ENCODE measurements around the gene GSE1.

Gene GSE1

GRCh38 chr16:85627526-85628264 lies 14.6 kb downstream of the GSE1 start:
- TF ChIP-seq GATA1 (IDR thresholded peaks at IDR 0.05; ENCODE audit: low read depth, low read length) (no peak), POLR2A (IDR thresholded peaks at IDR 0.05; ENCODE audit: low read length) (no peak)
- DNase-seq, result no peak

GRCh38 chr16:85628265-85628556 lies 15.1 kb downstream of the GSE1 start:
- DNase-seq, result no peak
- TF ChIP-seq GATA1 (IDR thresholded peaks at IDR 0.05; ENCODE audit: low read depth, low read length) (no peak), POLR2A (IDR thresholded peaks at IDR 0.05; ENCODE audit: low read length) (no peak)

- peak in 1 of 2 experiments; percentile 35 for DNase-seq
- TF ChIP-seq POLR2A (IDR thresholded peaks at IDR 0.05; ENCODE audit: low read length), result no peak
- no peak for TF ChIP-seq GATA1 (IDR thresholded peaks at IDR 0.05; ENCODE audit: low read depth, low read length)
Observed at GRCh38 chr16:85628645-85629044, 15.5 kb downstream of the GSE1 start.

- TF ChIP-seq POLR2A (IDR thresholded peaks at IDR 0.05; ENCODE audit: low read length) (no peak), GATA1 (IDR thresholded peaks at IDR 0.05; ENCODE audit: low read depth, low read length) (no peak)
- DNase-seq, result no peak
Observed at GRCh38 chr16:85629326-85629725, 16.2 kb downstream of the GSE1 start.

GRCh38 chr16:85629853-85630252 lies 16.7 kb downstream of the GSE1 start:
- peak; percentile 43 to 54 for DNase-seq
- TF ChIP-seq POLR2A (IDR thresholded peaks at IDR 0.05; ENCODE audit: low read length), result no peak
- TF ChIP-seq GATA1 (IDR thresholded peaks at IDR 0.05; ENCODE audit: low read depth, low read length), result no peak

- no peak for DNase-seq
- TF ChIP-seq POLR2A (IDR thresholded peaks at IDR 0.05; ENCODE audit: low read length) (no peak), GATA1 (IDR thresholded peaks at IDR 0.05; ENCODE audit: low read depth, low read length) (no peak)
Observed at GRCh38 chr16:85631230-85631629, 18.1 kb downstream of the GSE1 start.

GRCh38 chr16:85631802-85632393 lies 18.8 kb downstream of the GSE1 start:
- DNase-seq, result no peak
- TF ChIP-seq POLR2A (IDR thresholded peaks at IDR 0.05; ENCODE audit: low read length) (no peak), GATA1 (IDR thresholded peaks at IDR 0.05; ENCODE audit: low read depth, low read length) (no peak)

GRCh38 chr16:85632709-85633437 lies 19.8 kb downstream of the GSE1 start:
- no peak for DNase-seq
- TF ChIP-seq POLR2A (IDR thresholded peaks at IDR 0.05; ENCODE audit: low read length) (no peak), GATA1 (IDR thresholded peaks at IDR 0.05; ENCODE audit: low read depth, low read length) (no peak)

GRCh38 chr16:85633438-85633743 lies 20.3 kb downstream of the GSE1 start:
- TF ChIP-seq GATA1 (IDR thresholded peaks at IDR 0.05; ENCODE audit: low read depth, low read length) (no peak), POLR2A (IDR thresholded peaks at IDR 0.05; ENCODE audit: low read length) (no peak)
- no peak for DNase-seq

GRCh38 chr16:85633888-85634287 lies 20.8 kb downstream of the GSE1 start:
- no peak for DNase-seq
- TF ChIP-seq POLR2A (IDR thresholded peaks at IDR 0.05; ENCODE audit: low read length) (no peak), GATA1 (IDR thresholded peaks at IDR 0.05; ENCODE audit: low read depth, low read length) (no peak)

- no peak for TF ChIP-seq POLR2A (IDR thresholded peaks at IDR 0.05; ENCODE audit: low read length)
- TF ChIP-seq GATA1 (IDR thresholded peaks at IDR 0.05; ENCODE audit: low read depth, low read length), result no peak
- DNase-seq, result peak in 1 of 2 experiments; percentile 21
Observed at GRCh38 chr16:85634747-85635544, 21.8 kb downstream of the GSE1 start.

- DNase-seq, result no peak
Observed at GRCh38 chr16:85635545-85636140, 22.5 kb downstream of the GSE1 start.

GRCh38 chr16:85636234-85636812 lies 23.2 kb downstream of the GSE1 start:
- no peak for DNase-seq
- TF ChIP-seq POLR2A (IDR thresholded peaks at IDR 0.05; ENCODE audit: low read length) (no peak), GATA1 (IDR thresholded peaks at IDR 0.05; ENCODE audit: low read depth, low read length) (no peak)

More at GRCh38 chr16:85635545-85636140, 22.5 kb downstream of the GSE1 start:
- TF ChIP-seq POLR2A (IDR thresholded peaks at IDR 0.05; ENCODE audit: low read length) (no peak), GATA1 (IDR thresholded peaks at IDR 0.05; ENCODE audit: low read depth, low read length) (no peak)
